HepG2 (cell line): ENCODE results near the gene ARHGAP25. TPM values are rescaled to one million over a fixed set of nuclear protein-coding genes. Genes with fewer than 3 reads are reported as not detected.

Experiments
- ATAC-seq: fragments of 200-7000 bp; cut with Tn5 transposase; 3 replicates; pipeline ENCODE4 v1.9.1; 2020; ENCODE audit warnings: mild to moderate bottlenecking, moderate library complexity
- BruUV-seq: library from RNA; stranded (reverse); fragments of 400-500 nt; replicated peaks from 2 replicates; lab custom pipeline; 2021; lab: Mats Ljungman, UMichigan
- CTCF ChIA-PET: fragments of 300-600 bp; formaldehyde crosslinking; extraction: SDS; loops from one replicate; lab custom pipeline; 2021; ENCODE audit warnings: low total read pairs, inconsistent platforms, low intra/inter-chr PET ratio; lab: Yijun Ruan, JAX
- POLR2A ChIA-PET: fragments of 350-600 bp; sonication (Branson Sonifier 250); formaldehyde crosslinking; loops from one replicate; lab custom pipeline; 2020; ENCODE audit warnings: antibody characterized with exemption, inconsistent platforms; lab: Yijun Ruan, JAX
- DNase-seq: peaks from one replicate; pipeline ENCODE4 v3.0.0-alpha.2; 2015; ENCODE audit warnings: low spot score
- FAIRE-seq: peaks from 3 replicates; lab custom pipeline; 2011; peaks lifted over from hg19 to GRCh38; lab: Jason Lieb, UNC
- H2AFZ ChIP-seq: one replicate; pipeline ENCODE4 v1.6.1; 2011; ENCODE audit warnings: low read length, inconsistent platforms
- H3K27ac ChIP-seq: fragments of 300-600 bp; 3 replicates; pipeline ENCODE4 v1.8.0; 2011; ENCODE audit warnings: mixed run types, mild to moderate bottlenecking, mixed read lengths, low read length, inconsistent platforms; ENCODE audit not compliant: insufficient read depth; ENCODE audit errors: extremely low read length
- H3K27me3 ChIP-seq, 2 experiments: fragments of 200-600 bp in 1 of 2; 2 replicates in 1 of 2; 3 replicates in 1 of 2; pipeline versions ENCODE4 v1.6.0 to v1.8.0; 2011; ENCODE audit warnings: low read length in 2 of 2, mild to moderate bottlenecking in 2 of 2, moderate library complexity in 2 of 2, inconsistent platforms in 1 of 2; ENCODE audit not compliant: insufficient read depth in 2 of 2, control insufficient read depth in 1 of 2
- H3K36me3 ChIP-seq, 2 experiments: fragments of 200-600 bp in 1 of 2; replicated peaks in 1 of 2; 2 replicates in 1 of 2; 3 replicates in 1 of 2; pipeline versions ENCODE4 v1.5.1 to v1.8.0; 2011; ENCODE audit warnings: low read length in 2 of 2, inconsistent platforms in 1 of 2; ENCODE audit not compliant: insufficient read depth in 2 of 2, control insufficient read depth in 1 of 2
- H3K4me1 ChIP-seq: 2 replicates; pipeline ENCODE4 v1.5.1; 2012; ENCODE audit warnings: low read length, inconsistent platforms; ENCODE audit not compliant: insufficient read depth
- H3K4me2 ChIP-seq: 2 replicates; pipeline ENCODE4 v1.6.0; 2011; ENCODE audit warnings: low read depth, low read length, inconsistent platforms
- H3K4me3 ChIP-seq, 3 experiments: fragments of 200-600 bp in 1 of 3; sonication (generic), shearing (Covaris generic) in 1 of 3; replicated peaks in 1 of 3; 2 replicates each; pipeline ENCODE4 v1.5.1; 2011 to 2016; ENCODE audit warnings: low read length in 3 of 3, inconsistent platforms in 2 of 3, low read depth in 2 of 3, mild to moderate bottlenecking in 2 of 3, control low read depth in 1 of 3, mixed read lengths in 1 of 3; ENCODE audit not compliant: insufficient read depth in 1 of 3
- H3K79me2 ChIP-seq: one replicate; pipeline ENCODE4 v1.6.1; 2011; ENCODE audit warnings: low read length, inconsistent platforms; ENCODE audit not compliant: insufficient read depth
- H3K9ac ChIP-seq: 2 replicates; pipeline ENCODE4 v1.6.0; 2011; ENCODE audit warnings: mild to moderate bottlenecking, low read depth, low read length, inconsistent platforms; ENCODE audit not compliant: insufficient read depth
- H3K9me3 ChIP-seq: 2 replicates; pipeline ENCODE4 v1.5.1; 2012; ENCODE audit warnings: mild to moderate bottlenecking, low read length
- H4K20me1 ChIP-seq: 2 replicates; pipeline ENCODE4 v1.6.0; 2011; ENCODE audit warnings: inconsistent platforms, mild to moderate bottlenecking, low read length, moderate library complexity; ENCODE audit not compliant: insufficient read depth
- CAMTA2 ChIP-seq: sonication (generic); formaldehyde crosslinking; IDR thresholded peaks from 2 replicates; pipeline ENCODE4 v1.4.0; 2020; ENCODE audit warnings: mild to moderate bottlenecking, missing genetic modification reagents, borderline replicate concordance
- CBX1 ChIP-seq: IDR thresholded peaks from one replicate; pipeline ENCODE4 v1.6.1; 2016; ENCODE audit warnings: antibody characterized with exemption, low read depth
- CEBPB ChIP-seq: IDR thresholded peaks from 2 replicates; pipeline ENCODE4 v1.6.1; 2011; ENCODE audit warnings: low read depth, low read length, improper control_type of control experiment, borderline replicate concordance
- CREBL2 ChIP-seq: sonication (generic); formaldehyde crosslinking; IDR thresholded peaks from 2 replicates; pipeline ENCODE4 v1.8.1; 2023; ENCODE audit warnings: missing genetic modification reagents, mild to moderate bottlenecking, borderline replicate concordance
- HOXA7 ChIP-seq: sonication (generic); formaldehyde crosslinking; IDR thresholded peaks from 2 replicates; pipeline ENCODE4 v1.8.1; 2022; ENCODE audit warnings: mild to moderate bottlenecking, missing genetic modification reagents, moderate library complexity
- MBNL3 ChIP-seq: fragments of 250-450 bp; sonication (Bioruptor Pico); conservative IDR thresholded peaks from 2 replicates; pipeline ENCODE4 v1.8.0; 2022; ENCODE audit warnings: mild to moderate bottlenecking, inconsistent platforms
- NFYB ChIP-seq: sonication (generic); formaldehyde crosslinking; IDR thresholded peaks from 2 replicates; pipeline ENCODE4 v1.4.0; 2020; ENCODE audit warnings: missing genetic modification reagents
- SIN3B ChIP-seq: fragments of 150-350 bp; IDR thresholded peaks from 2 replicates; pipeline ENCODE4 v1.6.1; 2014; ENCODE audit warnings: low read length
- SP5 ChIP-seq: IDR thresholded peaks from 2 replicates; pipeline ENCODE4 v1.6.1; 2016; ENCODE audit warnings: low read depth, borderline replicate concordance
- SRY ChIP-seq: sonication (generic); formaldehyde crosslinking; IDR thresholded peaks from 2 replicates; pipeline ENCODE4 v1.8.0; 2022; ENCODE audit warnings: mild to moderate bottlenecking, missing genetic modification reagents
- TFE3 ChIP-seq: IDR thresholded peaks from 2 replicates; pipeline ENCODE4 v1.6.1; 2016
- ZNF780A ChIP-seq: sonication (generic); formaldehyde crosslinking; IDR thresholded peaks from 2 replicates; pipeline ENCODE4 v1.8.0; 2022; ENCODE audit warnings: mild to moderate bottlenecking, missing genetic modification reagents, moderate library complexity
- ZSCAN29 ChIP-seq: sonication (generic); formaldehyde crosslinking; conservative IDR thresholded peaks from 2 replicates; pipeline ENCODE4 v1.4.0; 2020; ENCODE audit warnings: mild to moderate bottlenecking, missing genetic modification reagents
- WGBS: methylation state at CpG from one replicate; pipeline ENCODE4 v1.1.6; 2017; ENCODE audit warnings: low lambda C conversion rate; 5-methylcytosine and 5-hydroxymethylcytosine counted together
- in situ Hi-C: cut with HindIII; loops from 2 replicates; pipeline ENCODE4 v1.10.0; 2017; ENCODE audit warnings: low pct_unique_long_range_greater_than_20kb; ENCODE audit not compliant: extremely low pct_ligation_motif_present
- intact Hi-C: fragments of 100-400 bp; cut with micrococcal nuclease; formaldehyde crosslinking; loops from one replicate; pipeline ENCODE4 v1.10.0; 2022; ENCODE audit not compliant: unreplicated experiment
- polyA plus RNA-seq, 8 experiments: library from polyadenylated mRNA; depleted of rRNA in 3 of 8; stranded (reverse) in 7 of 8; unstranded in 1 of 8; fragments of >200 nt; fragmentation: Illumina TruSeq in 4 of 8; extraction: Trizol in 4 of 8; gene quantifications; 2 replicates each; pipeline versions ENCODE4 v1.2.1 to v1.2.3, GENCODE V29; 2011 to 2016; ENCODE audit warnings: low read depth in 4 of 8, missing spikeins in 1 of 8, mixed read lengths in 1 of 8; ENCODE audit not compliant: insufficient read depth in 1 of 8
- total RNA-seq, 5 experiments: library from RNA; depleted of rRNA; stranded (reverse); fragments of >200 nt; fragmentation: Illumina TruSeq; extraction: Trizol; gene quantifications; 2 replicates each; pipeline ENCODE4 v1.2.3, GENCODE V29; 2016; ENCODE audit warnings: low read depth in 1 of 5

The ARHGAP25 gene
- total and polyA plus RNA-seq, 2 of the 13 experiments (the other 11 are each of a cell fraction or from before 2014, with no cell fraction given), result not detected

GRCh38 chr2:68855550-68855949 lies 120.9 kb downstream of the ARHGAP25 start (continued):
- TF ChIP-seq ZNF780A (CRISPR knock-in tag), result no peak
- no peak for TF ChIP-seq SRY (CRISPR knock-in tag)
- no peak for TF ChIP-seq SP5 (CRISPR knock-in tag)
- no peak for TF ChIP-seq SIN3B

- CTCF ChIA-PET, result no interaction called here
- 0% methylated on average over 3 of the region's 3 CpGs for WGBS
- Histone ChIP-seq H3K27me3 (peaks cover 0 to 32% of the 10 kb centered on the region in 2 experiments; a peak in 3 of 5 replicates), H2AFZ (no peak overlapping the region), H3K4me2 (no peak overlapping the region), H3K9ac (no peak overlapping the region), H4K20me1 (no peaks in the 10 kb centered on the region), H3K9me3 (no peaks in the 10 kb centered on the region), H3K36me3 (no peaks in the 10 kb centered on the region), H3K4me3 (no peak overlapping the region), H3K27ac (no peak overlapping the region), H3K79me2 (no peaks in the 10 kb centered on the region), H3K4me1 (no peaks in the 10 kb centered on the region)
- no peak for DNase-seq
- ATAC-seq, result no peak
- no TSS peak for BruUV-seq
- no peak for FAIRE-seq
- intact Hi-C loops (no loop called here), in situ Hi-C loops (no loop called here)
- TF ChIP-seq ZSCAN29 (CRISPR knock-in tag) (no peak), CBX1 (no peak), MBNL3 (CRISPR knock-in tag) (no peak), CREBL2 (CRISPR knock-in tag) (no peak), NFYB (CRISPR knock-in tag) (no peak), HOXA7 (no peak), TFE3 (CRISPR knock-in tag) (no peak), CEBPB (no peak), CAMTA2 (CRISPR knock-in tag) (no peak)
- POLR2A ChIA-PET, result no interaction called here
These were observed 122.7 kb downstream of the ARHGAP25 start for GRCh38 chr2:68857202-68857845.
